Stimulated activated memory B cell treated with anti-CD40 and anti-IgM and Interleukin-4, amounts not matched to agents 10 μg/mL and 1 μg/mL and 100 μg/mL, for 72 hours (primary cell): Measurements from ENCODE around the gene RARB.
A peak's percentile ranks its signal among the peaks of the same experiment; 100 is the strongest.

ENCODE experiments used
- ATAC-seq: fragments of 150-1000 bp; cut with Tn5 transposase; 2 replicates; pipeline ENCODE4 v1.10.0; 2021
- H3K27ac Mint-ChIP-seq: one replicate; pipeline ENCODE4 v1.8.0; 2022; ENCODE audit warnings: mild to moderate bottlenecking, mixed read lengths
- H3K27me3 Mint-ChIP-seq: one replicate; pipeline ENCODE4 v1.8.0; 2022; ENCODE audit warnings: mixed read lengths
- H3K36me3 Mint-ChIP-seq: one replicate; pipeline ENCODE4 v1.8.0; 2022; ENCODE audit warnings: mixed read lengths
- H3K4me1 Mint-ChIP-seq: one replicate; pipeline ENCODE4 v1.8.0; 2022; ENCODE audit warnings: mixed read lengths
- H3K4me3 Mint-ChIP-seq: one replicate; pipeline ENCODE4 v1.8.0; 2022; ENCODE audit warnings: mild to moderate bottlenecking, moderate library complexity, mixed read lengths
- H3K9me3 Mint-ChIP-seq: one replicate; pipeline ENCODE4 v1.8.0; 2022; ENCODE audit warnings: mixed read lengths

Gene RARB

GRCh38 chr3:25568525-25569078, 140.5 kb downstream of the RARB start:
- no peak overlapping the region for H3K4me3 Mint-ChIP-seq
- no peaks in the 10 kb centered on the region for H3K36me3 Mint-ChIP-seq
- no peaks in the 10 kb centered on the region for H3K27me3 Mint-ChIP-seq
- no peaks in the 10 kb centered on the region for H3K4me1 Mint-ChIP-seq
- ATAC-seq = no peak
- H3K9me3 Mint-ChIP-seq = no peaks in the 10 kb centered on the region
- H3K27ac Mint-ChIP-seq = no peak overlapping the region

GRCh38 chr3:25571285-25571684, 143.2 kb downstream of the RARB start:
- no peaks in the 10 kb centered on the region for H3K36me3 Mint-ChIP-seq
- H3K27ac Mint-ChIP-seq = no peak overlapping the region
- H3K9me3 Mint-ChIP-seq = no peaks in the 10 kb centered on the region
- H3K4me3 Mint-ChIP-seq = no peak overlapping the region
- no peak for ATAC-seq
- no peaks in the 10 kb centered on the region for H3K4me1 Mint-ChIP-seq
- no peaks in the 10 kb centered on the region for H3K27me3 Mint-ChIP-seq

- Mint-ChIP-seq H3K27ac (no peak overlapping the region), H3K9me3 (no peaks in the 10 kb centered on the region), H3K4me1 (no peaks in the 10 kb centered on the region), H3K36me3 (no peaks in the 10 kb centered on the region), H3K4me3 (no peak overlapping the region), H3K27me3 (peaks cover 10% of the 10 kb centered on the region)
- ATAC-seq = no peak
Measured at GRCh38 chr3:25572336-25572735, 144.3 kb downstream of the RARB start.

GRCh38 chr3:25572919-25573385, 144.9 kb downstream of the RARB start:
- Mint-ChIP-seq H3K9me3 (no peaks in the 10 kb centered on the region), H3K4me3 (no peak overlapping the region), H3K27me3 (peaks cover 14% of the 10 kb centered on the region), H3K36me3 (no peaks in the 10 kb centered on the region), H3K27ac (no peak overlapping the region), H3K4me1 (no peaks in the 10 kb centered on the region)
- ATAC-seq = no peak

GRCh38 chr3:25573386-25574171, 145.5 kb downstream of the RARB start:
- no peaks in the 10 kb centered on the region for H3K36me3 Mint-ChIP-seq
- H3K27ac Mint-ChIP-seq = no peak overlapping the region
- H3K27me3 Mint-ChIP-seq = peaks cover 19% of the 10 kb centered on the region
- H3K9me3 Mint-ChIP-seq = no peaks in the 10 kb centered on the region
- ATAC-seq = no peak
- no peak overlapping the region for H3K4me3 Mint-ChIP-seq
- no peaks in the 10 kb centered on the region for H3K4me1 Mint-ChIP-seq

- no peak overlapping the region for H3K4me3 Mint-ChIP-seq
- no peak overlapping the region for H3K27ac Mint-ChIP-seq
- no peaks in the 10 kb centered on the region for H3K9me3 Mint-ChIP-seq
- no peak for ATAC-seq
- peaks cover 19% of the 10 kb centered on the region for H3K27me3 Mint-ChIP-seq
- no peaks in the 10 kb centered on the region for H3K4me1 Mint-ChIP-seq
- H3K36me3 Mint-ChIP-seq = no peaks in the 10 kb centered on the region
Measured at GRCh38 chr3:25574172-25574765, 146.2 kb downstream of the RARB start.

- Mint-ChIP-seq H3K4me1 (no peaks in the 10 kb centered on the region), H3K9me3 (no peaks in the 10 kb centered on the region), H3K36me3 (no peaks in the 10 kb centered on the region), H3K27ac (no peak overlapping the region), H3K27me3 (peaks cover 19% of the 10 kb centered on the region), H3K4me3 (no peak overlapping the region)
- peak; percentile 2 for ATAC-seq
Measured at GRCh38 chr3:25575001-25575400, 146.9 kb downstream of the RARB start.

GRCh38 chr3:25576146-25576545, 148.1 kb downstream of the RARB start:
- no peak overlapping the region for H3K4me3 Mint-ChIP-seq
- no peaks in the 10 kb centered on the region for H3K4me1 Mint-ChIP-seq
- H3K36me3 Mint-ChIP-seq = no peaks in the 10 kb centered on the region
- H3K27ac Mint-ChIP-seq = no peak overlapping the region
- no peaks in the 10 kb centered on the region for H3K9me3 Mint-ChIP-seq
- peaks cover 19% of the 10 kb centered on the region for H3K27me3 Mint-ChIP-seq
- ATAC-seq = no peak

GRCh38 chr3:25576831-25577454, 148.9 kb downstream of the RARB start:
- H3K27ac Mint-ChIP-seq = no peak overlapping the region
- no peak for ATAC-seq
- H3K4me1 Mint-ChIP-seq = no peaks in the 10 kb centered on the region
- H3K36me3 Mint-ChIP-seq = no peaks in the 10 kb centered on the region
- no peak overlapping the region for H3K4me3 Mint-ChIP-seq
- no peaks in the 10 kb centered on the region for H3K9me3 Mint-ChIP-seq
- H3K27me3 Mint-ChIP-seq = peaks cover 19% of the 10 kb centered on the region

GRCh38 chr3:25578059-25578458, 150.0 kb downstream of the RARB start:
- ATAC-seq = no peak
- Mint-ChIP-seq H3K27me3 (peaks cover 19% of the 10 kb centered on the region), H3K4me1 (no peaks in the 10 kb centered on the region), H3K4me3 (no peak overlapping the region), H3K27ac (no peak overlapping the region), H3K36me3 (no peaks in the 10 kb centered on the region), H3K9me3 (no peaks in the 10 kb centered on the region)

- Mint-ChIP-seq H3K9me3 (no peaks in the 10 kb centered on the region), H3K27me3 (peaks cover 33% of the 10 kb centered on the region)
- no peak for ATAC-seq
Measured at GRCh38 chr3:25580534-25580933, 152.5 kb downstream of the RARB start.

GRCh38 chr3:25581335-25581734, 153.3 kb downstream of the RARB start:
- no peaks in the 10 kb centered on the region for H3K4me1 Mint-ChIP-seq
- H3K4me3 Mint-ChIP-seq = no peak overlapping the region
- H3K27ac Mint-ChIP-seq = no peak overlapping the region
- no peak for ATAC-seq
- H3K9me3 Mint-ChIP-seq = no peaks in the 10 kb centered on the region
- peaks cover 32% of the 10 kb centered on the region for H3K27me3 Mint-ChIP-seq
- H3K36me3 Mint-ChIP-seq = no peaks in the 10 kb centered on the region

More at GRCh38 chr3:25580534-25580933, 152.5 kb downstream of the RARB start:
- Mint-ChIP-seq H3K4me1 (no peaks in the 10 kb centered on the region), H3K4me3 (no peak overlapping the region), H3K36me3 (no peaks in the 10 kb centered on the region), H3K27ac (no peak overlapping the region)

- Mint-ChIP-seq H3K27me3 (peaks cover 27% of the 10 kb centered on the region), H3K27ac (no peak overlapping the region), H3K4me1 (no peaks in the 10 kb centered on the region), H3K36me3 (no peaks in the 10 kb centered on the region), H3K9me3 (no peaks in the 10 kb centered on the region), H3K4me3 (no peak overlapping the region)
- no peak for ATAC-seq
Measured at GRCh38 chr3:25581823-25582222, 153.8 kb downstream of the RARB start.

GRCh38 chr3:25582242-25582641, 154.2 kb downstream of the RARB start:
- Mint-ChIP-seq H3K9me3 (no peaks in the 10 kb centered on the region), H3K36me3 (no peaks in the 10 kb centered on the region), H3K4me1 (no peaks in the 10 kb centered on the region), H3K4me3 (no peak overlapping the region), H3K27ac (no peak overlapping the region), H3K27me3 (peaks cover 23% of the 10 kb centered on the region)
- ATAC-seq = no peak

GRCh38 chr3:25583343-25583742, 155.3 kb downstream of the RARB start:
- H3K27me3 Mint-ChIP-seq = peaks cover 14% of the 10 kb centered on the region
- no peaks in the 10 kb centered on the region for H3K4me1 Mint-ChIP-seq
- no peaks in the 10 kb centered on the region for H3K36me3 Mint-ChIP-seq
- H3K9me3 Mint-ChIP-seq = peaks cover 5% of the 10 kb centered on the region
- no peak overlapping the region for H3K27ac Mint-ChIP-seq
- ATAC-seq = no peak
- no peak overlapping the region for H3K4me3 Mint-ChIP-seq
